ENCODE results near the gene MEIKIN.

The MEIKIN gene

GRCh38 chr5:131945551-131946168 is at the start of gene MEIKIN:
TSS of gene MEIKIN (minus strand) at chr5:131945663. CDS start at chr5:131945505, 158 bp downstream.
- no peak for DNase-seq

GRCh38 chr5:131994533-131995226 is 49.2 kb upstream of the MEIKIN start:
- DNase-seq, result no peak

- DNase-seq, result no peak
Measured at GRCh38 chr5:131994090-131994489, 48.6 kb upstream of the MEIKIN start.

- no peak for DNase-seq
Measured at GRCh38 chr5:131993676-131994075, 48.2 kb upstream of the MEIKIN start.

GRCh38 chr5:131992370-131992769 is 46.9 kb upstream of the MEIKIN start:
- no peak for DNase-seq

- DNase-seq, result no peak
Measured at GRCh38 chr5:131991593-131992324, 46.3 kb upstream of the MEIKIN start.

- DNase-seq, result no peak
Measured at GRCh38 chr5:131990716-131991115, 45.3 kb upstream of the MEIKIN start.

GRCh38 chr5:131988601-131989000 is 43.1 kb upstream of the MEIKIN start:
- DNase-seq, result no peak

GRCh38 chr5:131987251-131987650 is 41.8 kb upstream of the MEIKIN start:
- DNase-seq, result no peak

- DNase-seq, result no peak
Measured at GRCh38 chr5:131986161-131986912, 40.9 kb upstream of the MEIKIN start.

GRCh38 chr5:131984956-131985665 is 39.6 kb upstream of the MEIKIN start:
- DNase-seq, result no peak

- no peak for DNase-seq
Measured at GRCh38 chr5:131983244-131983771, 37.8 kb upstream of the MEIKIN start.

- no peak for DNase-seq
Measured at GRCh38 chr5:131981516-131981915, 36.1 kb upstream of the MEIKIN start.

- DNase-seq, result no peak
Measured at GRCh38 chr5:131980696-131981095, 35.2 kb upstream of the MEIKIN start.

- DNase-seq, result no peak
Measured at GRCh38 chr5:131979816-131980215, 34.4 kb upstream of the MEIKIN start.

GRCh38 chr5:131977212-131977604 is 31.7 kb upstream of the MEIKIN start:
- no peak for DNase-seq

GRCh38 chr5:131976414-131977211 is 31.1 kb upstream of the MEIKIN start:
- no peak for DNase-seq

GRCh38 chr5:131974956-131975726 is 29.7 kb upstream of the MEIKIN start:
- no peak for DNase-seq

GRCh38 chr5:131974622-131974955 is 29.1 kb upstream of the MEIKIN start:
- DNase-seq, result no peak

- no peak for DNase-seq
Measured at GRCh38 chr5:131974016-131974415, 28.6 kb upstream of the MEIKIN start.
